Lower leg skin (tissue), 4 donors: ENCODE data around the gene RNGTT. TPM values are rescaled to one million over a fixed set of nuclear protein-coding genes. Genes with fewer than 3 reads are reported as not detected.

ENCODE experiments used
- DNase-seq, 2 donors: peaks; one replicate each; pipeline ENCODE4 v3.0.0-alpha.2; 2019; ENCODE audit warnings: low spot score in 2 of 2
- H3K4me3 ChIP-seq: fragments of 200-600 bp; sonication (generic); 2 replicates; pipeline ENCODE4 v1.5.1; 2017; ENCODE audit warnings: mild to moderate bottlenecking, low read depth; ENCODE audit not compliant: poor library complexity, severe bottlenecking
- CTCF ChIP-seq, 3 donors: fragments of 450-650 bp; IDR thresholded peaks; one replicate each; pipeline ENCODE4 v1.5.1; 2016; ENCODE audit warnings: antibody characterized with exemption in 3 of 3, mild to moderate bottlenecking in 3 of 3, moderate library complexity in 2 of 3
- POLR2A ChIP-seq, 2 donors: fragments of 450-650 bp; IDR thresholded peaks; one replicate each; pipeline ENCODE4 v1.6.1; 2016 to 2017; ENCODE audit warnings: antibody characterized with exemption in 2 of 2, mild to moderate bottlenecking in 1 of 2, moderate library complexity in 1 of 2
- WGBS, 2 donors: methylation state at CpG; one replicate each; pipeline ENCODE4 v1.1.5; 2018; 5-methylcytosine and 5-hydroxymethylcytosine counted together
- intact Hi-C: fragments of 100-400 bp; cut with DNase I; formaldehyde crosslinking; loops from one replicate; pipeline ENCODE4 v1.15.0; 2023; ENCODE audit warnings: low total_unique reads
- total RNA-seq, 4 donors: library from RNA; depleted of rRNA; stranded (reverse); fragments of >200 nt; gene quantifications; one replicate each; pipeline ENCODE4 v1.1.0, GENCODE V29; 2016

The RNGTT gene
- total RNA-seq, 4 donors from 2014 or later = 9.3 to 12.0 (median 11.1) TPM

- H3K4me3 ChIP-seq = no peak overlapping the region
- TF ChIP-seq CTCF (IDR thresholded peaks at IDR 0.05) = no peak
- no peak for TF ChIP-seq POLR2A (IDR thresholded peaks at IDR 0.05)
- no peak for DNase-seq
- intact Hi-C loops = no loop called here
- WGBS, 2 donors = 75 to 80% methylated on average over 5 of the region's 5 CpGs
Measured at GRCh38 chr6:88629838-88630494, 333.5 kb downstream of the RNGTT start.

GRCh38 chr6:88626460-88626859, 337.0 kb downstream of the RNGTT start:
- WGBS, 2 donors = 76 to 80% methylated on average over 1 of the region's 1 CpG
- DNase-seq = no peak
- intact Hi-C loops = no loop called here
- no peak overlapping the region for H3K4me3 ChIP-seq
- TF ChIP-seq CTCF (IDR thresholded peaks at IDR 0.05) = no peak

- no peak for TF ChIP-seq CTCF (IDR thresholded peaks at IDR 0.05)
- TF ChIP-seq POLR2A (IDR thresholded peaks at IDR 0.05) = no peak
- 92 to 96% methylated on average over 2 of the region's 2 CpGs for WGBS, 2 donors
- intact Hi-C loops = no loop called here
Measured at GRCh38 chr6:88623531-88623930, 339.9 kb downstream of the RNGTT start.

GRCh38 chr6:88619951-88620350, 343.5 kb downstream of the RNGTT start:
- no peak for TF ChIP-seq POLR2A (IDR thresholded peaks at IDR 0.05)
- TF ChIP-seq CTCF (IDR thresholded peaks at IDR 0.05) = no peak

More at GRCh38 chr6:88623531-88623930, 339.9 kb downstream of the RNGTT start:
- no peak for DNase-seq
- H3K4me3 ChIP-seq = no peak overlapping the region

GRCh38 chr6:88616380-88616779, 347.0 kb downstream of the RNGTT start:
- no peak for DNase-seq
- WGBS, 2 donors = 88 to 91% methylated on average over 1 of the region's 1 CpG
- intact Hi-C loops = no loop called here
- TF ChIP-seq CTCF (IDR thresholded peaks at IDR 0.05) (no peak), POLR2A (IDR thresholded peaks at IDR 0.05) (no peak)
- H3K4me3 ChIP-seq = no peak overlapping the region

More at GRCh38 chr6:88619951-88620350, 343.5 kb downstream of the RNGTT start:
- intact Hi-C loops = no loop called here
- no peak overlapping the region for H3K4me3 ChIP-seq
- no peak for DNase-seq
- WGBS, 2 donors = 91 to 94% methylated on average over 7 of the region's 7 CpGs
